ENCODE measurements around the gene TP73.

DNA sequence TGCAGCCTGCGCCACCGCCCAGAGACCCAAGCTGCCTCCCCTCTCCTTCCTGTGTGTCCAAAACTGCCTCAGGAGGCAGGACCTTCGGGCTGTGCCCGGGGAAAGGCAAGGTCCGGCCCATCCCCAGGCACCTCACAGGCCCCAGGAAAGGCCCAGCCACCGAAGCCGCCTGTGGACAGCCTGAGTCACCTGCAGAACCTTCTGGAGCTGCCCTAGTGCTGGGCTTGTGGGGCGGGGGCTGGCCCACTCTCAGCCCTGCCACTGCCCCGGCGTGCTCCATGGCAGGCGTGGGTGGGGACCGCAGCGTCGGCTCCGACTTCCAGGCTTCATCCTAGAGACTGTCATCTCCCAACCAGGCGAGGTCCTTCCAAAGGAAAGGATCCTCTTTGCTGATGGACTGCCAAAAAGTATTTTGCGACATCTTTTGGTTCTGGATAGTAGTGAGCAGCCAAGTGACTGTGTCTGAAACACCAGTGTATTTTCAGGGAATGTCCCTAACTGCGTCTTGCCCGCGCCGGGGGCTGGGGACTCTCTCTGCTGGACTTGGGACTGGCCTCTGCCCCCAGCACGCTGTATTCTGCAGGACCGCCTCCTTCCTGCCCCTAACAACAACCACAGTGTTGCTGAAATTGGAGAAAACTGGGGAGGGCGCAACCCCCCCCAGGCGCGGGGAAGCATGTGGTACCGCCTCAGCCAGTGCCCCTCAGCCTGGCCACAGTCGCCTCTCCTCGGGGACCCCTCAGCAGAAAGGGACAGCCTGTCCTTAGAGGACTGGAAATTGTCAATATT is 81.0 kb downstream of the TP73 start:
- TF ChIP-seq, protein P1, sequence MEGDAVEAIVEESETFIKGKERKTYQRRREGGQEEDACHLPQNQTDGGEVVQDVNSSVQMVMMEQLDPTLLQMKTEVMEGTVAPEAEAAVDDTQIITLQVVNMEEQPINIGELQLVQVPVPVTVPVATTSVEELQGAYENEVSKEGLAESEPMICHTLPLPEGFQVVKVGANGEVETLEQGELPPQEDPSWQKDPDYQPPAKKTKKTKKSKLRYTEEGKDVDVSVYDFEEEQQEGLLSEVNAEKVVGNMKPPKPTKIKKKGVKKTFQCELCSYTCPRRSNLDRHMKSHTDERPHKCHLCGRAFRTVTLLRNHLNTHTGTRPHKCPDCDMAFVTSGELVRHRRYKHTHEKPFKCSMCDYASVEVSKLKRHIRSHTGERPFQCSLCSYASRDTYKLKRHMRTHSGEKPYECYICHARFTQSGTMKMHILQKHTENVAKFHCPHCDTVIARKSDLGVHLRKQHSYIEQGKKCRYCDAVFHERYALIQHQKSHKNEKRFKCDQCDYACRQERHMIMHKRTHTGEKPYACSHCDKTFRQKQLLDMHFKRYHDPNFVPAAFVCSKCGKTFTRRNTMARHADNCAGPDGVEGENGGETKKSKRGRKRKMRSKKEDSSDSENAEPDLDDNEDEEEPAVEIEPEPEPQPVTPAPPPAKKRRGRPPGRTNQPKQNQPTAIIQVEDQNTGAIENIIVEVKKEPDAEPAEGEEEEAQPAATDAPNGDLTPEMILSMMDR (IDR thresholded peaks at IDR 0.05) = no peak
- no peak for TF ChIP-seq POLR2A (IDR thresholded peaks at IDR 0.05)
